Measurements from ENCODE around the gene ADI1. TPM values are rescaled to one million over a fixed set of nuclear protein-coding genes. Genes with fewer than 3 reads are reported as not detected.

Gene ADI1
- total and polyA plus RNA-seq, 2 of the 4 experiments (the other 2 are of a cell fraction): 43.2 to 46.0 TPM

GRCh38 chr2:3522961-3523421, 3.7 kb upstream of the ADI1 start:
- Histone ChIP-seq H4K8ac (ENCODE audit: low read depth in 2 of 2, low read length in 2 of 2) (peak overlapping the region; percentile 66 to 91; a peak in 3 of 4 replicates), H4K5ac (ENCODE audit: low read depth, low read length) (no peak overlapping the region; the same call in 1 of the 2 replicates), H3K9me3 (ENCODE audit: control insufficient read depth, insufficient read depth, low read length) (no peaks in the 10 kb centered on the region), H2BK15ac (ENCODE audit: low read depth, low read length) (peak overlapping the region; percentile 63; the same call in 1 of the 3 replicates), H3K27me3 (ENCODE audit: control insufficient read depth, insufficient read depth, low read length) (no peaks in the 10 kb centered on the region), H3K4me3 (ENCODE audit: insufficient read depth, low read depth, low read length) (no peak overlapping the region), H2BK20ac (ENCODE audit: low read depth, low read length) (peak overlapping the region; percentile 11), H2BK120ac (ENCODE audit: low read depth, low read length) (peak overlapping the region; percentile 77), H4K91ac (ENCODE audit: insufficient read depth, low read depth, low read length) (peak overlapping the region; percentile 35; the same call in 1 of the 2 replicates), H3K36me3 (ENCODE audit: control insufficient read depth, insufficient read depth, low read length) (no peaks in the 10 kb centered on the region), H2BK5ac (ENCODE audit: low read depth, low read length, poor library complexity, severe bottlenecking) (peak overlapping the region; percentile 37), H3K9ac (ENCODE audit: low read depth, low read length) (no peak overlapping the region), H3K27ac (ENCODE audit: insufficient read depth, low read length) (peak overlapping the region; percentile 88), H2AK5ac (ENCODE audit: low read depth, low read length) (peak overlapping the region; percentile 20; the same call in 1 of the 2 replicates), H3K4me1 (ENCODE audit: control insufficient read depth, insufficient read depth, low read length) (peaks cover 15% of the 10 kb centered on the region), H3K14ac (replicated peaks; ENCODE audit: low read depth, low read length) (peak overlapping the region; percentile 29; the same call in 1 of the 2 replicates), H3K56ac (ENCODE audit: extremely low read depth, insufficient read depth, low read length) (no peak overlapping the region), H3K23ac (ENCODE audit: low read depth, low read length) (peak overlapping the region; percentile 57; the same call in 1 of the 2 replicates), H3K4ac (ENCODE audit: low read depth, low read length) (peak overlapping the region; percentile 29), H3K79me1 (ENCODE audit: low read depth in 1 of 2, low read length in 2 of 2) (peaks cover 16 to 23% of the 10 kb centered on the region in 2 experiments), H2AFZ (replicated peaks; ENCODE audit: low read length, poor library complexity) (peak overlapping the region; percentile 77), H3K18ac (ENCODE audit: low read depth, low read length) (no peak overlapping the region), H4K20me1 (ENCODE audit: insufficient read depth, low read length) (no peaks in the 10 kb centered on the region), H3K4me2 (ENCODE audit: low read depth, low read length) (peak overlapping the region; percentile 85), H3K9me1 (ENCODE audit: insufficient read depth, low read length) (peaks cover 23% of the 10 kb centered on the region), H2AK9ac (replicated peaks; ENCODE audit: low read depth, low read length, poor library complexity) (no peak overlapping the region)
- no CpG with 5 or more reads among the region's 13 CpGs for WGBS, 2 experiments (ENCODE audit: extremely low coverage in 2 of 2, insufficient read length in 1 of 2)
- peak; percentile 61 for DNase-seq
- dilution Hi-C loops (cut with HindIII; ENCODE audit: low sequenced_read_pairs, unreplicated experiment) (no loop called here), in situ Hi-C loops (cut with MboI; ENCODE audit: low sequenced_read_pairs) (no loop called here), intact Hi-C loops (cut with micrococcal nuclease) (loop anchor here (1.0 to 2.0 kb wide), 2 partner anchors 24 to 128 kb away; no protein-coding TSS in a partner anchor)
- 0 out of 2 replicates have a peak, but pooled peaks have one; percentile 2 for ATAC-seq (ENCODE audit: low read depth)
- CTCF ChIA-PET: no interaction called here
- no peak for TF ChIP-seq BHLHE40 (IDR thresholded peaks at IDR 0.05; ENCODE audit: low read depth, low read length)
- no peak for TF ChIP-seq CHD1 (IDR thresholded peaks at IDR 0.05; ENCODE audit: low read depth, low read length)
- no peak for TF ChIP-seq RAD21 (IDR thresholded peaks at IDR 0.05; ENCODE audit: low read length)
- BruUV-seq (replicated peaks): no TSS peak
- POLR2A ChIA-PET (ENCODE audit: unreplicated experiment): interaction anchor here (0.6 kb wide), 1 partner anchor 27 kb away, joined by 7 read pairs; no protein-coding TSS in a partner anchor

Data from IMR-90 (cell line).